Mesenteric fat pad (tissue), 1 donor: ENCODE data around the gene ENOX1. TPM values are rescaled to one million over a fixed set of nuclear protein-coding genes. Genes with fewer than 3 reads are reported as not detected.

ENCODE experiments used
- DNase-seq: peaks from one replicate; pipeline ENCODE4 v3.0.0-alpha.2; 2020; ENCODE audit warnings: low spot score
- total RNA-seq: library from RNA; stranded (reverse); fragmentation: NEBNext Ultra II Directional; extraction: Animal tissue kit (Norgen Biotek cat#: 25700); gene quantifications from one replicate; pipeline ENCODE4 v1.2.1, GENCODE V29; 2021
- donor health status: DM: yes; HTN: yes; CAD: no.

The ENOX1 gene
- total RNA-seq, 1 donor from 2014 or later: 8.2 TPM

- DNase-seq: no peak
Measured at GRCh38 chr13:43551897-43552456, 234.8 kb downstream of the ENOX1 start.

GRCh38 chr13:43546816-43547215 lies 240.0 kb downstream of the ENOX1 start:
- no peak for DNase-seq

DNA sequence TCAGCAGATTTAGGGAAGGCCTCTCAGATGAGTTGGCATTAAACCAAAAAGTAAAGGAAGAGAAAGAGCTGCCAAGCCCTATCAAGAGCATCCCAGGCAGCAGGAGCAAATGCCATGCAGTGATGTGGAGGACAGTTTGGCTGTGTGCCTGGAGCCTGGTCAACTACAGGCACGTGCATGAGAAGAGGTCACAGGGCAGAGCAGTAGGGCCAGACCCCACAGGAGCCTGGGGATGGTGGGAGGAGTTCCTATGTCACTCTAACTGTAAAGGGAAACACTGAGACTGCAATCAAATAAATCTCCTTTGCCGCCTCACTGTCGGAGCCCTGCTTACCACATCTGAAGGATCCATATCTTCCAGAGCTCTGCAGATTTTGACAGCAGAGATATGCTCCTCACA lies 240.5 kb downstream of the ENOX1 start:
- no peak for DNase-seq

- no peak for DNase-seq
Measured at GRCh38 chr13:43545317-43545874, 241.4 kb downstream of the ENOX1 start.

DNA sequence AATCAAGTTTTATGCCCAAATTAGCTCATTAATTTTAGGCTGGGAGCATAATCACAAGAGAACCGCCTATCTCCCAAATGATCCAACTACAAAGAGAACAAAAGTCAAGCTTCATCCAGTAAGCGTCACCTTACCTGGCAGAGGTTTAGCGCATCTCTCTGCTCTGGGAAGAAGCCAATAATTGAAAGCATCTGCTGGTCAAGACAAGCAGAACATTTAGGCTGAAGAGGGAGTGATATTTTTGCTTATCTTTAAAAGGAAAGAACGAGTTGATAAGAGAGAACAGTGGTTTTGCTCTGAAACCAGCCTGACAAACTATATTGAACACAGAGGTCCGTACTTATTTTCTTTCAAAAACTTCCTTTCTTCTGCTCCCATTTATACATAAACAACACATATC lies 242.1 kb downstream of the ENOX1 start:
- no peak for DNase-seq

DNA sequence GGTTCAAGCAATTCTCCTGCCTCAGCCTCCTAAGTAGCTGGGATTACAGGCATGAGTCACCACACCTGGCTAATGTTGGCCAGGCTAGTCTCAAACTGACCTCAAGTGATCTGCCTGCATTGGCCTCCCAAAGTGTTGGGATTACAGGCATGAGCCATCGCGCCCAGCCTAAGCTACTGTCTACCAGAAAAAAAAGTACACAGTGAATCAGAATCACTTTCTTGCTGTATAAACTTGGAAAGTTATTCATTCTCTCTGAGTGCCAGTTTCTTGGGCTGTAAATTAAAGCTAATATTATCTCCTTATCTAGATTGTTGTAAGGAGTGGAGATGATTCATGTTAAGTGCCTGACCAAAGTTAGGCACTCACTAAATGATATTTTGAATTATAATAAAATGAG lies 242.8 kb downstream of the ENOX1 start:
- no peak for DNase-seq

- DNase-seq: no peak
Measured at GRCh38 chr13:43543331-43543730, 243.4 kb downstream of the ENOX1 start.

GRCh38 chr13:43537124-43537523 lies 249.6 kb downstream of the ENOX1 start:
- no peak for DNase-seq

DNA sequence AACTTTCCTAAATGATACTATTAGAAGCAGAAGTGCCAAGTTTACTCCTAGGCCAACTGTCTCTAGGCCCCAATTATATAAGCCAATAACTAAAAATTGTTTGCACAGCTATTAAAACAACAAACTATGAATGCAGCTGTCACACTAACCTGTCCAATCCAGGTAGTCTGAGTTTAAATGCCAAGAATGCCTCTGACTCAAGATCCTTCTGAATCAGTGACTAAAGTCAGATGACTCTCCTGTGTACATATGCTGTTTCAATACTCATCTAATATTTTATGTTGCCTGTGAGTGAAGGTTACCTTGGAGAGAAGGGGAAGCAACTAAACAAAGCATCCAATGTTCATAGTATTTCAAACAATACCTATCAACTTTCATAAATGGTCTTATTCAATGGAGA lies 257.0 kb downstream of the ENOX1 start:
- DNase-seq: no peak

GRCh38 chr13:43528992-43529391 lies 257.8 kb downstream of the ENOX1 start:
- no peak for DNase-seq

DNA sequence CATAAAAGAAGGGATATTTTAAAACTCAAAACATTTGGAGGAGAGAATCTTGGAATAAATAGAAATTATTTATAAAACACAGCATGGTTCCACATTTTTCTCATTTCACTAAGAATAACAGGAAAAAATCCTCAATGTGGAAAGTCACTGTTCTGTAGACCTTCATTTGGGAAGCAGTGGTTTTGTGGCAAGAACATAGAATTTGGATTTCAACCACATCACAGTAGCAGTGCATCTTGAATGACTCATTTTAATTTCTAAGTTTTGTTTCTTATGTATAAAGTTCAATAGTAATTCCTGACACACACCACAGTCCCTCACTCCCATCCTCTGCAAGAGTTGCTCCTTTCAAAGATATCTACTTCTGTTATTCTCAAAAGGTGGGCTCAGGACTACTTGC lies 264.0 kb downstream of the ENOX1 start:
- DNase-seq: no peak

GRCh38 chr13:43520351-43520750 lies 266.4 kb downstream of the ENOX1 start:
- no peak for DNase-seq

DNA sequence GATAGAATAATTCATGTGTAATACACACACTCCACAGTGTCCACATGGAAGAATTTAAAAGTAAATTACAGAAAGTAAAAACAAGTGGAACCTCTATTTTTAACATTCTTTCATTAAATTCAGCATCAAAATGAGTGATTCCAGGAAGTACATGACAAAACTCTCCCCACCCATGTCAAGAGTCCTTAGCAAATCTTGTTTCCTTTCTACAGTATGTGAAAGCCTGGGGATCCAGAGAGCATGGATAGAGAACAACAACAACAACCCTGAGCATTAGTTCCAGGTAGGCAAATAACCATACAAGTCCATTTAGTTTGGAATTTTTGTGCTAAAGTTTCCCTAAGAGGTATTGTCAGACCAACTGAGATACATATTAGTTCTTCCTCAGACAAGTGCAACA lies 267.9 kb downstream of the ENOX1 start:
- no peak for DNase-seq

DNA sequence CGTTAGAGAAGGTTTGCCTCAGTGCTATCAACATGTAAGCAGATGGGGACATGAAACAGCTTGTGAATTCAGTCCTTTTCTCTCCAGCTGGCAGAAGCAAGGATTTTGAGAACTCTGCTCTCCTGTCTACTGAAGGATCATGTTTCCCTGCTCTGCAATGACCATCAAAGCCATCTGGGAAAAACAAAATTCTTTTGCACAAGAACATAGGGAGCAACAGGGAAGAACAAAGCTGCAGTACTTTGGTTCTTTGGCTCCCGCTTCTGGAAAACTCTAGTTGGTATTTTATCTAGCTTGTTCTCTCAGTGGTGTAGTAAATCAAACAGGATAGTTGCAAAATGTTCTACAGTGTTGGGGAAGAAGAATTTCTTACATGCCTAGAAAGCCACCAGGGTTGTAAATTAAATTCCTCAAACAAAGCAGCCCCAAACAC lies 270.4 kb downstream of the ENOX1 start:
- DNase-seq: no peak

DNA sequence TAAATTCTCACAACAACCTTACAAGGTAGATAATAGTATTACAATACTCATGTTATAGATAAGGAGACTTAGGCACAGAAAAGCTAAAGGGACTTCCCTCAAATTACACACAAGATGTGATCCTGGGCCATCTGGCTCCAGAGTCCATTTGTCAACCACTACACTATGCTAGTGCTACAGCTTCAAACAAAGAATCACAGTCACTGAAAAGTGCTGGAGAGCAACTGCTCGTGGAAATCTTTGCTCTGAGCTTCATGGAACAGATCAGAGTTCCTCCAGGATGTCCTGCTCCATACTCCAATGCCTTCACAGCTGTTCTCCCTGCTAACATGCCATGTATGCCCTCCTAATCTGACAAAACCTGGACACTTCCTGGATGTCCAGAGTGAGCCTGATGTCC lies 271.2 kb downstream of the ENOX1 start:
- no peak for DNase-seq

- DNase-seq: no peak
Measured at GRCh38 chr13:43514311-43514710, 272.5 kb downstream of the ENOX1 start.

DNA sequence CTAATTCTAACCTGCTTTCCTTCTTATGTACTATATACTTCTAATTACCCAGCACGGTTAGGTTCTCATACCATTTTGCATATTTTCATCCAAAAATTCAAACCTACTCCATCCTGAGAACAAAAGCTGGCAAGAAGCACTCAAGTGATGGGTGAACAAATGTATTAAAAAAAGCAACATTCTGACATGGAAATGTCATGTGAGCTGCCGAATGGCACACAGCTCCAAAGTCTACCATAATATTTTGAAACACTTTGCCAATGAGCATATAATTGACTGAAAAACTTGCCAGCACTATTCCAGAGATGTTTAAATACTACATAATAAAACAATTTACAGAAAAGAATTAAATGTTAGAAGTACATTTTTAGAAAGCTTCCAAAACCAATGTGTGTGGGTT lies 274.6 kb downstream of the ENOX1 start:
- no peak for DNase-seq

DNA sequence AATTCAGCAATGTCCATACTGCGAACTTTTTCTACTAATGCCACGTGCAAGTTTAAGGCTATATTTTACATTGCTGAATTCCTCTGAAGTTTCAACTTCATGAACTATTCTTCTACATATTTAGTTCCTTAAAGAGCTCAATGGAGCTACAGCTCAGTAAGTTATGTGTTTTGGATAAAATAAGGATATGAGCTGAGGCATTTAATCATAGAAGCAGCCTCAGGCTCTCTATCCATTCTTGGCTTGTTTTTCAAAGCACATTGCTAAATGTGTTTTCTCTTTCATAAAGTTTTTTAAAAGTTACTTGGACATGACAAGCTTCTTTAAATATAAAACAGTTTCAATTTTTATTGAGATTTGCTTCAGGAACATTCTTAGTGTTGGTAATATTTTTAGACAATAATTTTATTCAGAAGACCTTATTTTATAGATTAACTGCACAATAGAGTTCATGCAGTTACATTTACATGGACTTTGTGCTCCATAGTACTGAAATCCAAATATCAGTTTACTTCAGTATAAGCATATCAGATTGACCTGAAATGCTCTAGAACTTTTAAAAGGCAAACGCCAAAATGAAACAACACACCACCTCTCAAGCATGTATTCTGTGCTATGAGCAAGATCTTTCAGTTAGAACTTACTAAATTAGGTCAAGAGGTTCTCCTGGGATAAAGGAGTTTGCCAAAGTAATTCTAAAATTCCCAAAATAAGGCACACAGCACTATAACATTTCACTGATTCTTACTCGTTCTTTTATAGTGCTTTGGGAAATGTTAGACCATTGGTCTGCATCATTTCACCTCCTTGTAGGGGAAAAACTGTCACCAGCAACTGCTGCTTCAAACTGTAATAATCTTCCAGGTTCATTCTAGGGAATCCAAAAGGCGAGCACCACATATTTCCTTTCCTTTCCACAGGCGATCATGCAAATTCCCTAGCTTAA lies 275.5 kb downstream of the ENOX1 start:
- no peak for DNase-seq

- DNase-seq: no peak
Measured at GRCh38 chr13:43495732-43496131, 291.0 kb downstream of the ENOX1 start.

DNA sequence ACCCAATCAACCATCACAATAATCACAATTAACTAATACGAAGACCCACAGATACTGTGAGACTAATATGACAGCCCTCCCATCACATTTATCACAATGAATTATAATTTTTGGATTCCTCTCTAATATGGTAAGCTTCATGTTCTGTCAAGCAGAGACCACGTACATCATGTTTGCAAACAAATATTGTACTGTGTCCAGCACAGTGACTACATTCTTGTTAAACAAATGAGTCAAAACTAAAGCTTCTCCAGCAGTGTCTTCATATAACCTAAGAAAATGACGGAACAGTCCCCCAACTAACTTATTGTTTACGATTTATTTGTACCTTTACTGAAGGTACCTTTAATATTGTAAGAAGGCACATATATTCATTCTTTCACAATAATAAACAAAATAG lies 292.6 kb downstream of the ENOX1 start:
- no peak for DNase-seq

DNA sequence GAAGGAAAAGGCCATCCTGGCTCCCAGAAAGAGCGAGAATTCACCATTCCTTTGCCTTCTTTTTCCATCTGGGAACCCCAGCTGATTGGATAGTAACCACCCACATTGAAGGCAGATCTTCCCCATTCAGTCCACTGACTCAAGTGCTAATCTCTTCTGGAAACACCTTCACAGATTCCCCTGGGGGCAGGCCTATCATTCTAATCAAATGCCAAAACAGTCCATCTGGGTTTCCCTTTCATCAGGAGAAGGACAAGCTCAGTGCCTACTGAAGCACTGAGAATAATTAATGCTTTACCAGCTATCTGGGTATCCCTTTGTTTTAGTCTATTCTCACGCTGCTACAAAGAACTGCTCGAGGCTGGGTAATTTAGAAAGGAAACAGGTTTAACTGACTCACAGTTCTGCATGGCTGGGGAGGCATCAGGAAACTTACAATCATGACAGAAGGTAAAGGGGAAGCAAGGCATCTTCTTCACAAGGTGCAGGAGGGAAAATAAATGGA lies 293.2 kb downstream of the ENOX1 start:
- no peak for DNase-seq

- DNase-seq: no peak
Measured at GRCh38 chr13:43492745-43493144, 294.0 kb downstream of the ENOX1 start.
